Lower leg skin (tissue), 3 donors: Measurements from ENCODE around the gene ALPL.

Experiments used
- POLR2A ChIP-seq, 2 donors: fragments of 450-650 bp; IDR thresholded peaks; one replicate each; pipeline ENCODE4 v1.6.1; 2016 to 2017; ENCODE audit warnings: antibody characterized with exemption in 2 of 2, mild to moderate bottlenecking in 1 of 2, moderate library complexity in 1 of 2
- TF ChIP-seq, protein P1 (sequence below), 3 donors: fragments of 450-650 bp; IDR thresholded peaks; one replicate each; pipeline ENCODE4 v1.5.1; 2016; ENCODE audit warnings: antibody characterized with exemption in 3 of 3, mild to moderate bottlenecking in 3 of 3, moderate library complexity in 2 of 3

DNA sequence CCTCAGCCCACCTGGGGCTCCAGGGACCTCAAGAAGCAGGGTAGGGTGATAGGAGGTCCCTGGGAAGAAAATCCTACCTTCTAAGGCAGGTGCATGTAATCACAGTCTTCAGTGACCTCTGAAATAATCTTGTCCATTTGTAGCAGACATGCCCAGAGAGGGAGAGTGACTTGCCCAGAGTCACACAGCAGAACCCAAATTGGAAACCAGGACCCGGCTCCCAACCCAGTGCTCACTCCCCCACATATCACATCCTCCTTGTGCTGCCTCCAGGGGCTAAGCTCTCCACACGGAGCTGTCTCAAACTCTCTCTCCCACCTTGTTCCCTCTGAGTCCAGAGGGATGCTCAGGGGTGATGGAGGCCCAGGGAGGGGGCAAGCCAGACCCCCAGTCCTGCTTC lies 87.4 kb downstream of the ALPL start:
- TF ChIP-seq, protein P1, sequence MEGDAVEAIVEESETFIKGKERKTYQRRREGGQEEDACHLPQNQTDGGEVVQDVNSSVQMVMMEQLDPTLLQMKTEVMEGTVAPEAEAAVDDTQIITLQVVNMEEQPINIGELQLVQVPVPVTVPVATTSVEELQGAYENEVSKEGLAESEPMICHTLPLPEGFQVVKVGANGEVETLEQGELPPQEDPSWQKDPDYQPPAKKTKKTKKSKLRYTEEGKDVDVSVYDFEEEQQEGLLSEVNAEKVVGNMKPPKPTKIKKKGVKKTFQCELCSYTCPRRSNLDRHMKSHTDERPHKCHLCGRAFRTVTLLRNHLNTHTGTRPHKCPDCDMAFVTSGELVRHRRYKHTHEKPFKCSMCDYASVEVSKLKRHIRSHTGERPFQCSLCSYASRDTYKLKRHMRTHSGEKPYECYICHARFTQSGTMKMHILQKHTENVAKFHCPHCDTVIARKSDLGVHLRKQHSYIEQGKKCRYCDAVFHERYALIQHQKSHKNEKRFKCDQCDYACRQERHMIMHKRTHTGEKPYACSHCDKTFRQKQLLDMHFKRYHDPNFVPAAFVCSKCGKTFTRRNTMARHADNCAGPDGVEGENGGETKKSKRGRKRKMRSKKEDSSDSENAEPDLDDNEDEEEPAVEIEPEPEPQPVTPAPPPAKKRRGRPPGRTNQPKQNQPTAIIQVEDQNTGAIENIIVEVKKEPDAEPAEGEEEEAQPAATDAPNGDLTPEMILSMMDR (IDR thresholded peaks at IDR 0.05), result no peak
- TF ChIP-seq POLR2A (IDR thresholded peaks at IDR 0.05), result no peak
